ENCODE results near the gene ZNF492.

DNA sequence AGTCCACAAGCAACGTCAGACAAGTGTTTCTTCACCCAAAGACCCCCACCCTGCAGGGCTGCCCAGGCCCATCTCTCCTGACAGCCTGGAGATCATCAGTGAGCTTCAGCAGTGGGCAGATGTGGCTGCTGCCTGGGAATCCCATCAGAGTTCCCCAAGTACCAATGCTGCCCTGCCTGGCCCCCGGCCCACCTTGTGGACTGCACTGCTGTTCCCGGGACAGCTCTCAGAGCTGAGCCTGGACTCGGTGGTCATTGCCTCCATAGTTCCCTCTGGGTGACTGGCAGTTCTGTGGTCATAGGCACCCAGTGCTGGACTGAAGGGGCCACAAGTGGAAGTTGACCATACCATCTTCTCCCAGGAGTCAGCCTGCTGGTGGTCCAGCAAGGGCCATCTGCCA, 24.5 kb upstream of the ZNF492 start:
- no peak for TF ChIP-seq POLR2AphosphoS5 (IDR thresholded peaks at IDR 0.05; ENCODE audit: borderline replicate concordance, low read depth, low read length)
- no peak for TF ChIP-seq EZH2 (IDR thresholded peaks at IDR 0.05)

Data from SK-N-MC (cell line).